ENCODE results near the gene ZNF19. TPM values are rescaled to one million over a fixed set of nuclear protein-coding genes. Genes with fewer than 3 reads are reported as not detected.

ZNF19 gene
- total and polyA plus RNA-seq, 4 donors, result 1.9 to 16.1 (median 8.8) TPM

DNA sequence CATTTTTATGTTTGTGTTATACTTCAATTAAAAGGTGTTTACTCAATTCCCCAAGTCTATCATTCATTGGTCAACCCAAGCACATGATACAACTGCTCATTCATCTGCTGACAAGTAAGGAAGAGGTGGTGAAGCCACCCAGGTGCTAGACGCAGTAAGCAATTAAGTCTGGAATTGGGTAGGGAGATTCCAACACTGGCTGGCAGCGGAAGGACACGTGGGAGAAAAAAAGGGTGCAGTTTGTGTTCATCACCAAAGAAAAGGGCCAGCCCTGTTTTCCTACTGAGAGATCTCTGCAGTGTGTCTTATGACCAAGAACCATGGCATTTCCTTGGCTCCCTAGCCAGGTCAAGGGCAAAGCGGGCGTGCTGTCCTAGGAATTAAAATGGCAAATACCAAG is 15.2 kb downstream of the ZNF19 start:
- ATAC-seq (ENCODE audit: insufficient read depth, low FRiP score) (no peak), DNase-seq (no peak)
- 95% methylated on average over 5 of the region's 5 CpGs for WGBS, 2 donors
- Histone ChIP-seq H3K4me3 (no peak overlapping the region), H3K9me3 (ENCODE audit: control insufficient read depth in 4 of 4, insufficient read depth in 3 of 4, low read length in 3 of 4) (no peaks in the 10 kb centered on the region), H3K27ac (ENCODE audit: low read depth in 1 of 2, low read length in 1 of 2) (no peak overlapping the region), H3K9ac (ENCODE audit: insufficient read depth in 1 of 2, low read length in 2 of 2) (no peak overlapping the region), H3K27me3 (ENCODE audit: control insufficient read depth in 3 of 3, insufficient read depth in 3 of 3, low read length in 2 of 3) (no peaks in the 10 kb centered on the region), H3K36me3 (ENCODE audit: control insufficient read depth in 4 of 4, insufficient read depth in 4 of 4, low read length in 4 of 4) (peaks cover 0 to 26% (median 10%) of the 10 kb centered on the region in 4 donors), H3K4me1 (ENCODE audit: control insufficient read depth in 5 of 5, insufficient read depth in 5 of 5, low read length in 5 of 5) (no peaks in the 10 kb centered on the region)
- TF ChIP-seq, protein P1, sequence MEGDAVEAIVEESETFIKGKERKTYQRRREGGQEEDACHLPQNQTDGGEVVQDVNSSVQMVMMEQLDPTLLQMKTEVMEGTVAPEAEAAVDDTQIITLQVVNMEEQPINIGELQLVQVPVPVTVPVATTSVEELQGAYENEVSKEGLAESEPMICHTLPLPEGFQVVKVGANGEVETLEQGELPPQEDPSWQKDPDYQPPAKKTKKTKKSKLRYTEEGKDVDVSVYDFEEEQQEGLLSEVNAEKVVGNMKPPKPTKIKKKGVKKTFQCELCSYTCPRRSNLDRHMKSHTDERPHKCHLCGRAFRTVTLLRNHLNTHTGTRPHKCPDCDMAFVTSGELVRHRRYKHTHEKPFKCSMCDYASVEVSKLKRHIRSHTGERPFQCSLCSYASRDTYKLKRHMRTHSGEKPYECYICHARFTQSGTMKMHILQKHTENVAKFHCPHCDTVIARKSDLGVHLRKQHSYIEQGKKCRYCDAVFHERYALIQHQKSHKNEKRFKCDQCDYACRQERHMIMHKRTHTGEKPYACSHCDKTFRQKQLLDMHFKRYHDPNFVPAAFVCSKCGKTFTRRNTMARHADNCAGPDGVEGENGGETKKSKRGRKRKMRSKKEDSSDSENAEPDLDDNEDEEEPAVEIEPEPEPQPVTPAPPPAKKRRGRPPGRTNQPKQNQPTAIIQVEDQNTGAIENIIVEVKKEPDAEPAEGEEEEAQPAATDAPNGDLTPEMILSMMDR (IDR thresholded peaks at IDR 0.05; ENCODE audit: control extremely low read depth, extremely low read depth), result no peak

DNA sequence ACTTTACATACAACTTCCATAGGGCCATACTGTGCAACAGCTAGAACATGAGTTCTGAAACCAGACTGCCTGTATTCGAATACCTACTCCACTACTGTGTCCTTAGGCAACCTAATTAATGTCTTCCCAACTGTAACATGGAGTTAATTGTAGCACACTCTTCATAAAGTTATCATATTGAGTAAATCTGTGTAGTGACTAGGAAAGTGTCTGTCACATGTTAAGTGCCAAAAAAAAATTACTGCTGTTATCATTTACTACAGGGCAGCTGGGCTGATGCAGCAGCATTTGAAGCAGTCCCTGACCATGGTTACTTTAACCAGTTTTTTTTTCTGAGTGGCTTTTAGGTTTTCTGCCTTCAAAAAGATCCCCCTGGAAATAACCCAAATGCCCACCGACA is 16.2 kb downstream of the ZNF19 start:
- ATAC-seq (ENCODE audit: insufficient read depth, low FRiP score), result no peak
- Histone ChIP-seq H3K4me1 (ENCODE audit: control insufficient read depth in 5 of 5, insufficient read depth in 5 of 5, low read length in 5 of 5) (no peaks in the 10 kb centered on the region), H3K27ac (ENCODE audit: low read depth in 1 of 2, low read length in 1 of 2) (no peak overlapping the region), H3K36me3 (ENCODE audit: control insufficient read depth in 4 of 4, insufficient read depth in 4 of 4, low read length in 4 of 4) (peaks cover 0 to 26% (median 8%) of the 10 kb centered on the region in 4 donors), H3K4me3 (no peak overlapping the region), H3K9me3 (ENCODE audit: control insufficient read depth in 4 of 4, insufficient read depth in 3 of 4, low read length in 3 of 4) (no peaks in the 10 kb centered on the region), H3K9ac (ENCODE audit: insufficient read depth in 1 of 2, low read length in 2 of 2) (no peak overlapping the region), H3K27me3 (ENCODE audit: control insufficient read depth in 3 of 3, insufficient read depth in 3 of 3, low read length in 2 of 3) (no peaks in the 10 kb centered on the region)
- WGBS, 2 donors, result 92 to 94% methylated on average over 2 of the region's 2 CpGs
- TF ChIP-seq, protein P1 (IDR thresholded peaks at IDR 0.05; ENCODE audit: control extremely low read depth, extremely low read depth), result no peak
- DNase-seq, result no peak

DNA sequence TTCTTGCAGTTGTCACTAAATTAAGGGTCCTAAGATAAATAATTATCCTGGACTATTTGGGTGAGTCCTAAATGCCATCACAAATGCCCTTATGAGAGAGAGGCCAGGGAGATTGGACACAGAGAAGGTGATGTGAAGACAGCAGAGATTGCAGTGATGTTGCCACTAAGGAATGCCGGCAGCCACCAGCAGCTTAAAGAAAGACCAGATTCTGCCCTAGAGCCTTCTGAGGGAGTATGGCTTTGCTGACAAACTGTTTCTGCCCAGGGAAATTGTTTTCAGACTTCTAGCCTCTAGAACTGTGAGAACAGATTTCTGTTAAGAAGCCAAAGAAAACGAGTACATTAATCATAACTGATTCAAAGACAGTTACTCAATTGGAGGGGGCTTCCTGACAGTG is 17.1 kb downstream of the ZNF19 start:
- H3K4me3 ChIP-seq, result no peak overlapping the region
- TF ChIP-seq, protein P1 (IDR thresholded peaks at IDR 0.05; ENCODE audit: control extremely low read depth, extremely low read depth), result no peak
- no peaks in the 10 kb centered on the region for H3K27me3 ChIP-seq (ENCODE audit: control insufficient read depth in 3 of 3, insufficient read depth in 3 of 3, low read length in 2 of 3)
- WGBS, 2 donors, result 80 to 87% methylated on average over 2 of the region's 2 CpGs
- no peaks in the 10 kb centered on the region for H3K4me1 ChIP-seq (ENCODE audit: control insufficient read depth in 5 of 5, insufficient read depth in 5 of 5, low read length in 5 of 5)
- no peak overlapping the region for H3K27ac ChIP-seq (ENCODE audit: low read depth in 1 of 2, low read length in 1 of 2)
- H3K9ac ChIP-seq (ENCODE audit: insufficient read depth in 1 of 2, low read length in 2 of 2), result no peak overlapping the region
- DNase-seq, result no peak
- ATAC-seq (ENCODE audit: insufficient read depth, low FRiP score), result no peak
- no peaks in the 10 kb centered on the region for H3K9me3 ChIP-seq (ENCODE audit: control insufficient read depth in 4 of 4, insufficient read depth in 3 of 4, low read length in 3 of 4)
- H3K36me3 ChIP-seq (ENCODE audit: control insufficient read depth in 4 of 4, insufficient read depth in 4 of 4, low read length in 4 of 4), result peaks cover 0 to 22% (median 5%) of the 10 kb centered on the region in 4 donors

GRCh38 chr16:71467810-71468209 is 21.3 kb downstream of the ZNF19 start:
- DNase-seq (peak; percentile 34 to 58 (median 43)), ATAC-seq (ENCODE audit: insufficient read depth, low FRiP score) (no peak)
- H3K9ac ChIP-seq (ENCODE audit: insufficient read depth in 1 of 2, low read length in 2 of 2), result no peak overlapping the region
- TF ChIP-seq, protein P1 (IDR thresholded peaks at IDR 0.05; ENCODE audit: control extremely low read depth, extremely low read depth), result no peak
- H3K4me3 ChIP-seq, result no peak overlapping the region
- H3K27me3 ChIP-seq (ENCODE audit: control insufficient read depth in 3 of 3, insufficient read depth in 3 of 3, low read length in 2 of 3), result no peaks in the 10 kb centered on the region
- WGBS, 2 donors, result 28 to 31% methylated on average over 9 of the region's 9 CpGs
- H3K9me3 ChIP-seq (ENCODE audit: control insufficient read depth in 4 of 4, insufficient read depth in 3 of 4, low read length in 3 of 4), result no peaks in the 10 kb centered on the region
- no peaks in the 10 kb centered on the region for H3K4me1 ChIP-seq (ENCODE audit: control insufficient read depth in 5 of 5, insufficient read depth in 5 of 5, low read length in 5 of 5)
- H3K36me3 ChIP-seq (ENCODE audit: control insufficient read depth in 4 of 4, insufficient read depth in 4 of 4, low read length in 4 of 4), result peaks cover 0 to 2% (median 0%) of the 10 kb centered on the region in 4 donors
- H3K27ac ChIP-seq (ENCODE audit: low read depth in 1 of 2, low read length in 1 of 2), result no peak overlapping the region
